GM12872 (cell line): ENCODE data around the gene RANBP9.

Source experiments
- CTCF ChIP-seq: IDR thresholded peaks from 3 replicates; pipeline ENCODE4 v1.5.1; 2011; ENCODE audit warnings: low read depth, mild to moderate bottlenecking, low read length, moderate library complexity; ENCODE audit not compliant: insufficient read depth

The RANBP9 gene

GRCh38 chr6:13649393-13649792 lies 62.2 kb downstream of the RANBP9 start:
- no peak for TF ChIP-seq CTCF

GRCh38 chr6:13648850-13649249 lies 62.8 kb downstream of the RANBP9 start:
- no peak for TF ChIP-seq CTCF

- no peak for TF ChIP-seq CTCF
These were observed 68.5 kb downstream of the RANBP9 start for GRCh38 chr6:13643125-13643524.

GRCh38 chr6:13641315-13641714 lies 70.3 kb downstream of the RANBP9 start:
- no peak for TF ChIP-seq CTCF

GRCh38 chr6:13638626-13639025 lies 73.0 kb downstream of the RANBP9 start:
- TF ChIP-seq CTCF: no peak

GRCh38 chr6:13638014-13638413 lies 73.6 kb downstream of the RANBP9 start:
- TF ChIP-seq CTCF: no peak

GRCh38 chr6:13635948-13636658 lies 75.5 kb downstream of the RANBP9 start:
- no peak for TF ChIP-seq CTCF
